Measurements from ENCODE around the gene MAD1L1.

MAD1L1 gene

GRCh38 chr7:2217206-2217605 lies 15.5 kb downstream of the MAD1L1 start:
- DNase-seq, result no peak

GRCh38 chr7:2215851-2216250 lies 16.9 kb downstream of the MAD1L1 start:
- no peak for DNase-seq

GRCh38 chr7:2214636-2215035 lies 18.1 kb downstream of the MAD1L1 start:
- no peak for DNase-seq

- no peak for DNase-seq
Measured at GRCh38 chr7:2213551-2214215, 19.1 kb downstream of the MAD1L1 start.

GRCh38 chr7:2212906-2213305 lies 19.8 kb downstream of the MAD1L1 start:
- DNase-seq, result no peak

GRCh38 chr7:2211926-2212325 lies 20.8 kb downstream of the MAD1L1 start:
- no peak for DNase-seq

GRCh38 chr7:2211259-2211880 lies 21.4 kb downstream of the MAD1L1 start:
- DNase-seq, result no peak

- DNase-seq, result no peak
Measured at GRCh38 chr7:2210551-2211258, 22.0 kb downstream of the MAD1L1 start.

- no peak for DNase-seq
Measured at GRCh38 chr7:2209961-2210323, 22.8 kb downstream of the MAD1L1 start.

GRCh38 chr7:2209146-2209960 lies 23.4 kb downstream of the MAD1L1 start:
- DNase-seq, result no peak

GRCh38 chr7:2208712-2209111 lies 24.0 kb downstream of the MAD1L1 start:
- no peak for DNase-seq

GRCh38 chr7:2205036-2205780 lies 27.5 kb downstream of the MAD1L1 start:
- no peak for DNase-seq

GRCh38 chr7:2204446-2204845 lies 28.3 kb downstream of the MAD1L1 start:
- no peak for DNase-seq

- no peak for DNase-seq
Measured at GRCh38 chr7:2203766-2204300, 28.9 kb downstream of the MAD1L1 start.

- DNase-seq, result no peak
Measured at GRCh38 chr7:2202901-2203765, 29.6 kb downstream of the MAD1L1 start.

- DNase-seq, result no peak
Measured at GRCh38 chr7:2202361-2202761, 30.4 kb downstream of the MAD1L1 start.

GRCh38 chr7:2201686-2202360 lies 30.9 kb downstream of the MAD1L1 start:
- no peak for DNase-seq

- no peak for DNase-seq
Measured at GRCh38 chr7:2201128-2201527, 31.6 kb downstream of the MAD1L1 start.

GRCh38 chr7:2200584-2200980 lies 32.2 kb downstream of the MAD1L1 start:
- DNase-seq, result no peak

GRCh38 chr7:2199956-2200583 lies 32.7 kb downstream of the MAD1L1 start:
- DNase-seq, result no peak

Data from activated T-cell treated with anti-CD3 and anti-CD28 coated beads for 4 hours (primary cell).